GM18870 (cell line): ENCODE results near the gene FOXP2.
"Not testable (repeated sequence)": the region's sequence is repeated elsewhere in the genome, so short reads cannot be mapped to it uniquely, and the experiment has no call there.

Source experiments
- ATAC-seq: cut with Tn5 transposase; IDR thresholded peaks from one replicate; pipeline ENCODE4 v1.9.1; 2021; ENCODE audit warnings: moderate library complexity; ENCODE audit not compliant: unreplicated experiment

Gene FOXP2

DNA sequence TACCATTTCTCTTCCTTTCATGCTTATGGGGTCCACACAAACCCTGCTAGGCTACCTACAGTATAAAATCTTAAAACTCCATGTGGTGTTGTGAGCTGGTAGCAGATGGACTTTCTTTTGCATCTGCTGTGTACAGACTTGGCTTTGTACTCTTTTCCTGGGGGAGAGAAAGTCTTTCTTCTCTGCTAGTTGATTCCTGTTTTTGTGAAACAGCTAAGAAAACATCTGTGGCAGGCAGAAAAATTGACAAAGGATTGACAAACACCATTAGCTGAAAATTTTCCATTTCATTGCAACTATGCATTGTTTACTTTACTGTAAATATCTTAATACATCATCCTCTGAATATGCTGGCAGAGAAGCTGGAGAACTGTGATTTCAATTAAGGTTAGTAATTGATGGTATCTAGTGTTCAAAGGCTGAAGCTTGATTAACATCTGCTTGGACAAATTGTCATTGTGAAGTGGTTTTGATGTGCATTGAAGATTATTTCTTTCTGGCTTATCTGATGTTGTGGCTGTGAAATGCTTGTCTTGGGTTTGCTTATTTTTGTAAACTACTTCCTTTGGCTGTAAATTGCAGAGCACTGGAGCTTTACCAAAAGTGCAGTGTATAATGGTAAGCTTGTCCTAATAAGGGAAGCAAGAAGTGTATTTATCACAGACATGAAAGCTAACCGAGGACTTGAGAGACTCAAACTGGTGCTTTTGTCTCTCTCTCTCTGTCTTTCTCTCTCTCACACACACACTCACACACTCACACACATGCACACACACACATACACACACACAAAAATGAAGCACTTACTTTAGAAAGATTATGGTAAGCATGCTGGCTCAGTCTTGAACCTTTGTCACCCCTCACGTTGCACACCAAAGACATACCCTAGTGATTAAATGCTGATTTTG, at the start of gene FOXP2:
Gene FOXP2 (plus strand): TSS at position 660 of the 908 bp plus-strand sequence. CDS start 11,697 bp downstream, outside the sequence.
- no peak for ATAC-seq

DNA sequence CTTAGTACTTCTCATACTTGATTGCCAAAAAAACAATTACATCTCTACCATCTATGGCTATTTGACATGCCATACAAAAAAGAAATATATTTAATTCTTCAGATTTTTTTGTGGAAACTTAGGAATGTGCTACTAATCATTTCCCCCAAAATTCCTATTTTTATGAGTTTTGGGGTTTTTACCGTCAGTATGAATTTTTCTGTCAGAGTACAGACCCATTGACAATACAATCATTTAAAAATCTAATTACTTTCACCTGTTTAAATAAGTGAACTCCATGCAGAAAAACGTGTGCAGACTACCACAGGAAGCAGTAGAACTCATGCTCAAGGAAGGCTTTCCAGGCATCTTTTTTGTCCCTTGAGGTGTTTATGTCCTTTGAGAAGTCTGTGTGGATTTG, 48.8 kb upstream of the FOXP2 start:
- no peak for ATAC-seq

DNA sequence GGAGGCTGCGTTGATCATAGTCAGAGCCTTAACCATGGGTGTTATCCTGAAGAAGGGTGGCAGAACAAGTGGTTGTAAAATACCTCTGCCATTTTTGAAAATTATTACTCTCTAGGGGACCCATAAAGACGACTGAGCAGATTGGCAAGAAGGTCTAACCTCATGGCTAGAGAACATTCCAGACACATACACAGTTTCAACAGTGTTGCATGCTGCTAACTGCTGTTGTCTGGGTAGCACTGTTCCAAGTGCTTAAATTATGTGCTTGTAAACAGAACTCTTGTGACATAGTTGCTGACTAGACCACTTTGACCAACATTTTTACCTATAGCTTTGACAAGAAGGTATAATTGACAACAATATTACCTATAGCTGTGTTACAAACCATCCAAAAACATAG, 46.1 kb upstream of the FOXP2 start:
- ATAC-seq, result no peak

DNA sequence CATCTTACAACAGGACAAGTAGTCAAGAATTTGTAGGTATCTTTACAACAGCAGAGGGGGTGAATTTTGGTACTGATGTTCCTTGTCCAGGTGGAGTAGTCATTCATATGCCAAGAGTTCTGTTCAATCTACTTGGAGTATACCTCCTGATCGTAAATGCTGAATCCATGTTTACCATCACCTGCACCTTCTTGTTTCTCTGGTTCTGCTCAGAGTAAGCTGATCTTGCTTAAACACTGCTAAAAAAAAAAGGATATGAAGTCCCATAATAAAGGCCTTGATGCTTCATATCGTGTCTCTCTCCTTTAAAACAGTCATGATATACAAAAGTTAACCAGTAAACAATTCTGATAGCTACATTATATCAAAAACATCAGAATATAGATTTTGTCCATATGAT, 45.3 kb upstream of the FOXP2 start:
- ATAC-seq, result no peak

DNA sequence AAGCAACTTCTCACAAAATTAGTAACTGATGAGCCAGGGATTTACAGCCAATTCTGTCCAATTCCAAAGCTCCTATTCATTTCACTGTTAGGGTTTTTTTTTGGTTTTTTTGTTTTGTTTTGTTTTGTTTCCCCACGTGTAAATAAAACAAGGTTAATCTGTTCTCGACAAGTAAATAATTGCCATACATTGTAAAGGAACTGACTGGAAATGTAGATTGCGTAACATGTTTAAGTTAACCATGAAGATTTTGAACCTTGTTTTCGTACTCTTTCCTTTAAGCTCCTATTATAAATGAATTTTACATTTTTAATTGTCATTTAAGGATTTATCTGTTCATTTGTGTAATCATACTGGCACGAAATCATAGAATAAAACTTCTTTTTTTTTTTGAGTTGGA, 42.0 kb upstream of the FOXP2 start:
- no peak for ATAC-seq

DNA sequence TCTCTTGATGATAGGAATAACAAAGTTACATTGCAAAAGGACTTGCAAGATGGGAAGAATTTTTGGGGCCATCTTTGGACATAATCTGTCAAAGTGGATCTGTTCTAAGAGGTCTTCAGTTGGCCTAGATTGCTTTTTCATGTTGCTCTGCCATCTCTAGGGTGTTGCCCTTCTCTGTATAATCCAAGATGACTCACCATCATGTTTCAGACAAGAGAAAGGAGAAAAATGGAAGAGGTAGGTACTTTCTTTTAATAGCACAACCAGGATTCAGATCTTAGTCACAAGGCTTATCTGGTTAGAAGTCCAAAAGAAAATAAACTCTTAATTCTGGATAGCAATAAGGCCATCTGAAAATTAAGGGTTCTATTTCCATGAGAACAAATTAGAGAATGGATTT, 38.7 kb upstream of the FOXP2 start:
- ATAC-seq, result no peak

DNA sequence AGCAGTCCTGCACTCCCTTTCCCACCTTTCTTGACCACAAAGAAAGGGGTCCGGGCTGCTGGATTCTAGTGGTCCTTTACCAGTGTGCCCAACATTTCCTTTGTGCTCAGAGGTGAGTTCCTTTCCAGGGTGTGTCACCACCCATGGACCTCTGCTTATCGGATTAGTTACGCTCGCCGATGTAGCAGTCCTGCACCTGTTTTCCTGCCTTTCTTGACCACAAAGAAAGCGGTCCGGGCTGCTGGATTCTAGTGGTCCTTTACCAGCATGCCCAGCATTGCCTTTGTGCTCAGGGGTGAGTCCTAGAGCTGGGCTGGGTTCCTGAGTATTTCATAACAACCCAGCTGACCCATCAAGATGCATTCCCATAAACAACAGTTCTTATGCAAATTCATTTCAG, 30.7 kb upstream of the FOXP2 start:
- ATAC-seq, result not testable (repeated sequence)

DNA sequence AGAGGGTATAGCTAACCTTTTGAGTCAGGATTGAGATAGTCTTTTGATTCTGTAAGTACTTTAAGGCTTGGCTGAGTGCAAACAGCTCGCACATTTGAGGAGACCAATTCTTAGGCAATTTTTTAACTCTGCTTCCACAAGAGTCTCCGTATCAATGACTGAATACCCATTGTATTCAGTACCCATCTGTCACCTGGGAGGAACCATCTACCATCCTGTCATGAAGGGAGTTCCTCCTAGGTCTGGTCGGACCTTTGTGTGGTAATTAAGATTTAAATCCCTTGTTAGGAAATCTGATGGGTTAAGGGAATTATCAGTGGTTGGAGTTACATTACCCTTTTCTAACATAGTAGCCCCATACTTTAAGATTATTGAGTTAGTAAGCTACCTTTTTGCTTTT, 30.3 kb upstream of the FOXP2 start:
- ATAC-seq, result not testable (repeated sequence)

DNA sequence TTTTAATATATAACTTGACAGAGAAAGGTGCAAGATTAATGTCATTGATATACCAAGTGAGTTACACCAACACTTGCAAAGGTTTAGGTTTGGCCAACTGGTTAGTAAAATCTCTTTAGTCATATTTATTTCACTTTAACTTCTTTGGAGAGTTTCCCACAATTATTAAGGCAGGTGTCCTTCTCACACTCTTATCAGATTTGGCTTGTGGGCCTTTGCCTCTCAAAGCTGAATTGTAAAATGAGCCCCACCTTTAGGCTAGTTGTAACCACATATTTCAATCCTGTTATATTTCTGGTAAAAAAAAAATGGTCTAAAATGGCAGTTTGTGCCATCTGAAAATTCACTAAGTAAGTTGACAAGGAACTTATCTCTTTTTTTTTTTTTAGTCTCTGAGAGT, 26.6 kb upstream of the FOXP2 start:
- no peak for ATAC-seq

DNA sequence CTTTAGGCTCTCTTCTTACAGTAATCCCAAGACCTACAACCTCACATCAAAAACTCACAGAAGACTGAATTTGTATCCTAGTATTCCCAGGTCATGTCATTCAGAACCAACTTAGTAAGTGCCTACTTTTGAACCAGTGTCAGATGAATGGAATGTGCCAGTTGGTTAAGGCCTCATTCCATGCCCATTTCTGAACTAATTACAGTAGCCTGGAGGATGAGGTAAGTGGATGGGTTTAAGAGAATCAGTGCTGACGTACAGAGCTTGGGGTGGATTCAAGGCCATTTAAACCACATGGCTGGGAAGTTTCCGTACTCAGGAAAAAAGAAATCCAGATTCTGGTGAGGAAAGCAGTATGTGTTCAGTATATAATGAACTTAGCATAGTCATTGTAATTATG, 21.9 kb upstream of the FOXP2 start:
- no peak for ATAC-seq

DNA sequence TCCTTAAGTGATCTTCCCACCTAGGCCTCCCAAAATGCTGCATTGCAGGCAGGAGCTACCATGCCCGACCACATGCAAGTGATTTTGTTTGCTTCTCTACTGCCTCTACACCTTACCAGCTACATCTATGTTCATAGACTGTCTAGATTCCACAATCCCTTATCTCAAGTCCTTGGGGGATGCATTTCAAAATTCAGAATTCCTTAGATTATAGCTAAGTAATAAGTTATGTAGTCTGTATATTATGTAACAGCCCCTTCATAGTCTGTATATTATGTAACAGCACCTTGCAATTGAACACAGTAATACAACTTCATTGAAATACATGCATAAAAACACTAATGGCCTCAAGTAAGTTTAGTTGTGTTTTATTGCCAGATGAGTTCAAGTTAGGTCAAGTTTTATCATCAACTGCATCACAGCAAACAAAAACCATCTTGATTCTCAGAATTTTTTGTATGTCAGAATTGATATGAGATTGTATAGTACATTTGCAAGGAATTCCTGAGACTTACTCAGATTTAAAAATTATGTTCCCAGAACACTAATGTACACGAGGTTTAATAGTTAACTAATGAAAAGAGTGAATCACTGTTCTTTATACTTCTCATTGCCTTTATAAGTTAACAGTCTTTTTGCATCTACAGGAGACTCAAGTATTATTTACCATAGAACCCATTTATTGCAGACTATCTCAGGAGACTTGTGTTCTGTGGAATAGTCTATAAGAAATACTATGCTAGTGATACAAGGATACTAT, 11.6 kb upstream of the FOXP2 start:
- ATAC-seq, result no peak

DNA sequence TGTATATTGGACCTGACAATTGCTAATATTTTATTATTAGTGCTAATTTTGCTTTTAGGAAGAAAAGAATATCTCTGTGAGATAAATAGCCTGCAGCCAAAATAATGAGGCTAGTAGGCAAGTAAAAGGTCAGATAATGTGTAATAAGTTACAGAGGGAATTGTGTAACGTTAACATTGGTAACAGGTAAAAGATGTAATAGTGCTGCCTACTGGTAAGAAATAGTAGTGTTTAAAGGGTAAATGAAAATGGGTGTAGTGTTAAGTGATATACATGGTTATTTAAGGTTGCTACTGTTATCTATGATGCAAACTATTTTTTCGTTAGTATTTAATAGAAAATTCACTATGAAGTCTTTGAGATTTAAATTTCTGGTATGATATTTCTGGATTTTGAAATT, 9.2 kb upstream of the FOXP2 start:
- ATAC-seq, result peak; percentile 78

DNA sequence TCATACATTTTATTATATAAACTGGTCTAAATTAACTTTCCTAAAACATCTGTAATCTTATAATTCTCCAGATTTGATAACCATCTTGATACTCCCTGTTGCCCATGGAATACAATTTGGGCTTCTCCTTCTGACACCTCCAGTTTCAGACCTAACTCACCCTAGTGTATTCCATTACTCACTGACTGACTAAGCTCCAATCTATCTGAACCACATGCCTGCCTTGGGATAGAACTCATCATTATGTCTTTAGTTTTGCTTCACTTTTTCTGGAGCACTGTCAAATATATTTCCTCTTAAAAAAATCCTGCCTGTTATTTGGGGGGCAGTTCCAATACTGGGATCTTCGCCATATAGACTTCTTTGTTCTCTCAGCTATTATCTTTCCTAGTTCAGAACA, 4.9 kb upstream of the FOXP2 start:
- no peak for ATAC-seq

DNA sequence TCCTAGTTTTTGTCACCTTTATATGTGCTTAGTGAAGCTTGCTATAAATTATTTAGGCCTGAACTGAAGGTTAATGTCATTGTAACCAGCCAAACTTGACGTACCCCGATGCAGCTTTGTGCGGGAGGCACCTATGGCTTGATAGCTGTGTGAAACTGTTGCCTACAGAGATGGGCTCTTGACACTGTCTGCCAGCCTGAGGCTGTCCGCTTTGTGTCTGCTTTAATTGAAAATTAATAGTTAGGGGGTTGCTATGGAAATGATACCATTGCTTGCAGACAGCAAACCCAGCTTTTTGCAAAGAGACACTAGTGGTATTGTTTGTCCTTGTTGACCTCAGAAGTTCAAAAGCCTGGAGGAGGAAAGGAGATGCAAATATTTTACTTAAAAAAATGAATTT, 2.1 kb upstream of the FOXP2 start:
- no peak for ATAC-seq

DNA sequence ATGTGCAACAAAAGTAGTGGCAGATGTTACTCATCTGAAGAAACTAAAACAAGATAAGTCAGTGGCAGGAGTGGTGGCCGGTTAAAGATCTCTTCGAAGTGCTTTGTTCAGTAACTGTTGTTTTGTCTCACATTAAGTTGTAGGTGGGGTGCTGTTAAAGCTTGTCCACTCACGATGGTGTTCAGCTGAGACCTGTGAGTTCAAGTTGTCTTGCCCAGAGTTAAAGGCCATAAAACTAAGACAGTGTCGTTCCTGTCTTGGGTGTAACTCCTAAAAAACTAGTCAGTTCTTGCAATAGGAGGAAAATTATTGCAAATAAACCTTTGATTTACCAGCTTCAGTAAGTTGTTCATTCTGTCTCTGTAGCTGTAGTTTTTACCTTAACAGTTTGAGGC, 857 bp upstream of the FOXP2 start:
- no peak for ATAC-seq

DNA sequence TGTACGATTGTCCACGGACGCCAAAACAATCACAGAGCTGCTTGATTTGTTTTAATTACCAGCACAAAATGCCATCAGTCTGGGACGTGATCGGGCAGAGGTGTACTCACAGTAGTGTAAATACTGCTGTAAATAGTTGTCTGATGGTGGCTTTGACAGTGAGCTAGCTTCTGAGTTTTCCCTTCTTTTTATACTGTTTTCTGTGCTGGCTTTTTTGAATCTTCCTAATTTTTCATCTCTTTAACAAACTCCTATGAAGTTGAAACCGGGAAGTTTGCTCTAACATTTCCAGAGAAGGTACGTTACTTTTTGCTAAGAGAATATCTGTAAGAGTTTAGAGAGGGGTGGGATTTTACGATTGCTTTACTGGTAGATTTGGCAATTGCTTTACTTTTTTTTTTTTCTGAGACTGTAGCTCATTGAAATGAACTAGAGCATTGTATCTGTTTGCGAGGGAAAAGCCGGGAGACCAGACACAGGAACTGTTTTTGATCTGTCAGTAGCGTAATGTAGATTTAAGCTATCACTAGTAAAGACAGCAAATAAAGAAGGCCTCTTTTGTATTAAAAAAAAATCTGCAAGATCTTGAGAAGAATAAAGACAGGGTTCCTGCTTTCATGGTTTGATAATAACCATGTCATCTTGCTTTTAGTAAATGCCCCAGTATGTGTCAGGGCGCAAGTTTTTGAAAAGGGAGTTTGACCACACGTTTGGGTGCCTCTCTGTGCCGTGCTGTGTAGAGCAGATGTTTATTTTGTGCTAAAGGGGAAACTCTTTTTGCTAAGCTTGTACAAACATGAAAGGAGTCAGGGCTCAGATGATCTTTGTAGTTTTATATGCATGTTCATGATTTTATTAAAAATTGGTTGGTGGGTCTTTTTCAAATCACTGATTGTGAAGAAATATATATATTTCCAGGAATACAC, 712 bp downstream of the FOXP2 start:
- ATAC-seq, result no peak

DNA sequence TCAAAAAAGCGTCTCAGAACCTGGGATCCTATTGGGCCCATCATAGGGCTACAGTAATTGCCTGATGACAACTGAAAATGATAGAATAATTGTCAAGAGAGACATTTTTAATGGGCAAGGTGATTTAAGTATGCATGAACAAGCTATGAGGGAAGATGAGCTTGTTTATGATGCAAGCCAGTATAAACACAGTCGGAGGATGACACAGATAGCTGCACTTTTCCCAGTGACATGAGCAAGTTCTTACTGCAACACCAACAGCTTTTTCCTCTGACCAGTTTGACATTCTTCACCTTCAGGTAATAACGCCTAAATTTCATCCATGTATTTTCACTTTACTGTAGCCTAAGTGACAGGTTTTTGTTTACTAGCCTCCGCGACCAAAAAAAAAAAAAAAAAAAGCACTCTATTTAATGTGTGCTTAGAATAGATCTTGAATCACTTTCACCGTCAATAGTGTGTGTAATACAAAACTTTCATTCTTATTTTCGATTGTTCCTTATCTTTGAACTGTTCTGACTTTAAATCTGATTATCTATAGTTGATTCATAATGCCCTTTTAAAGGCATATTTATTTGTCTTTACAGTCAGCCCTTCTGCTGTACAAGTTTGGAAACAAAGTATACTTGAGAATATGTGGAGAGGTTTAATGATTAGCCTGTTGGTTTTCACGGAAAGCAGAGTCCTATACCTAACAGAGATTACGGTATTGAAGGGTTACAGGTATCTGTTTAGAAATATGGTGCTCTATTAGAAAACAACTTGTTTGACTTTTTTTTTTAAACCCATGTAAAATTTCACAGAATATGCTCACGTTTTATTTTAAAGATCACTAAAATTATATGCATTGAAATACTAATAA, 1.7 kb downstream of the FOXP2 start:
- no peak for ATAC-seq

DNA sequence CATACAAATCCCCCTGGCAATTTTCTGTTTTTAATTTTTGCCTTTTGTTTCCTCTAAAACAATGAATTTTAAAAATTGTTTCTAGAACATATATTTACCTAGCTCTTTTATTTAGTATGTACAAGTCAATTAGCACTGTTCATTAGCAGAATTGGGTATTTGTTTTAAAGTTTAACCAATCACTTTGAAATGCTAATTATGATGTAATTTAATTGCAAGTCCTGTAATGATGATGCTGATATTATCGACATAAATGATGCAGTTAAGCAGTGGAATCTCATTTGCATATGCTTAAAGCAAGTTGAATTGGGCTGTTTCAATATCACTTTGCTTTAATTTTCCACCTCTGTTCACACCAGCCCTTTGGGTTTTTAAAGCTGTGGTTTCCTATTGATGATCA, 2.7 kb downstream of the FOXP2 start:
- ATAC-seq, result no peak

DNA sequence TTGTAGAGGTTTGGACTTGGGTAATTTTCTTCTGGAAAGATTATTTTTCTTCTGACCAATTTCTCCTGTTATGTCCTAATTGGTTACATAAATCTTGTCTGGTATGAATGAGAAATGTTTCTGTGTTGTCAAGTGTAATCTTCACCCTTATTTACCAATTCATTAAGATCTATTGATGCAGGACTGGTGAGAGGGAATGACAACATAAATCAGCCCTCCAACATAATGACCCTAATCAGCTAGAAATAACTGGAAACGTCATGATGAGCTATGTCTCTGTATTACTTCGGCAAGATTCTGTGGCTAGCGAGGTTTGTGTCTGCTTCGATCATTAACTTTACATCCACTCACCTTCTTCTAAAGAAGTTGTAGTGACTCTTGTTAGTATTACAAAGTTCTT, 3.5 kb downstream of the FOXP2 start:
- no peak for ATAC-seq
